Caki2 (cell line): ENCODE data around the gene MMP17. TPM values are rescaled to one million over a fixed set of nuclear protein-coding genes. Genes with fewer than 3 reads are reported as not detected.

Source experiments
- DNase-seq: peaks from one replicate; pipeline ENCODE4 v3.0.0-alpha.2; 2015; ENCODE audit warnings: low read depth
- in situ Hi-C: cut with HindIII; loops from 2 replicates; pipeline ENCODE4 v1.10.0; 2016; ENCODE audit warnings: low sequenced_read_pairs, low pct_unique_long_range_greater_than_20kb, mixed read lengths
- total RNA-seq: library from RNA; depleted of rRNA; stranded (reverse); fragments of >200 nt; shearing (Covaris generic); gene quantifications from 2 replicates; pipeline ENCODE4 v1.2.3, GENCODE V29; 2014; ENCODE audit warnings: low replicate concordance

MMP17 gene
- total RNA-seq, 1 experiment from 2014 or later: 1.0 TPM

DNA sequence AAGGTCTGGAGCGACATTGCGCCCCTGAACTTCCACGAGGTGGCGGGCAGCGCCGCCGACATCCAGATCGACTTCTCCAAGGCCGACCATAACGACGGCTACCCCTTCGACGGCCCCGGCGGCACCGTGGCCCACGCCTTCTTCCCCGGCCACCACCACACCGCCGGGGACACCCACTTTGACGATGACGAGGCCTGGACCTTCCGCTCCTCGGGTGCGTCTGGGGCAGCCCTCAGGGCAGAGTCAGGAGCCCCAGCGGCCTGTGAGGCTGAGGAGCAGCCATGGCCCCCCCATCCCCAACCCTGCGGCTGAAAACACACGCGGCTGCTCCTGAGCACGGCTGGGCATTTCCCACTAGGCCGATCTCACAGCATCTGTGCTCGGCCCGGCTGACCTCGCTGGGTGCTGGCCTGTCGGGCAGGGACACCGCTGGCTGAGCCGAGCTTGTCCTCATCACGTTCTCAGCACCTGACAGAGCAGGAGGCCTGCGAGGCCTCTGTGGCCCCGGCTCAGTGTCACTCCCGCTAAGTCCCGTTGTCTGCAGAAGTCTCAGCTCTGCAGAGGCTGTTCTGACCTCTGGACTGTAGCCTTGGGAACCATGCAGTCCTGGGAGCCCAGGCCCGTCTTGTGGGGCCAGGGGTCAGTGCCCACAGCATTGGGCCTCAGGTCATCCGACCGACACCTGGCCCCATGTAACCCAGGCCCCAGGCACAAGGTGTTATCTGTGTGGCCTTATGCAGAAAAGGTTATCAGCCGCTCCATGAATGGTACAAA is 12.6 kb downstream of the MMP17 start:
- in situ Hi-C loops: no loop called here
- DNase-seq: no peak

DNA sequence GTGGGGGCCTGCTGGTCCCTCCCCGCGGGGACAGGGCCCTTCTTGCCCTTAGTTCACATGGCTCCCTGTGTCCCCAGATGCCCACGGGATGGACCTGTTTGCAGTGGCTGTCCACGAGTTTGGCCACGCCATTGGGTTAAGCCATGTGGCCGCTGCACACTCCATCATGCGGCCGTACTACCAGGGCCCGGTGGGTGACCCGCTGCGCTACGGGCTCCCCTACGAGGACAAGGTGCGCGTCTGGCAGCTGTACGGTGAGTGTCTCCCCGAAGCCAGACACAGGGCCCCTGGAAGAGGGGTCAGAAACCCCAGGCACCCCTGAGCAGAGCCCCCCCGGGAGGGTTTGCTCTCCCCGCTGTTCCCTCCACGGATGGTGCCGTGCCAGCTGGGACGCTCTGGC is 13.4 kb downstream of the MMP17 start:
- in situ Hi-C loops: no loop called here
- no peak for DNase-seq

DNA sequence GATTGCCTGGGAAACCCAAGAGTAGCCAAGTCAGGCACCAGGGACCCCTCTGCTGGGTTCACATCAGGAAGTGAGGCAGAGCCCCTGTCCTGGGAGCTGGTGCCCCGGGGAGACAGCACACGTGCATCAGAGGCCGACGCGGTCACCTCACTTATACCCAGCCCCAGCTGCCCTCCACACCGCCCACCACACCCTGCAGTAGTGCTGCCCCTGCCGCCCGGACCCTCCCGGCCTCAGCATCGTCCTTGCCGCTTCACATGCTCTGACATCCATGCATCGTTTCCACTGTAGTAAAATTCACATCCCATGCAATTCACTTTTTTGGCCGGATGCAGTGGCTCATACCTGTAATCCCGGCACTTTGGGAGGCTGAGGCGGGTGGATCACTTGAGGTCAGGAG is 14.0 kb downstream of the MMP17 start:
- in situ Hi-C loops: no loop called here
- DNase-seq: no peak

DNA sequence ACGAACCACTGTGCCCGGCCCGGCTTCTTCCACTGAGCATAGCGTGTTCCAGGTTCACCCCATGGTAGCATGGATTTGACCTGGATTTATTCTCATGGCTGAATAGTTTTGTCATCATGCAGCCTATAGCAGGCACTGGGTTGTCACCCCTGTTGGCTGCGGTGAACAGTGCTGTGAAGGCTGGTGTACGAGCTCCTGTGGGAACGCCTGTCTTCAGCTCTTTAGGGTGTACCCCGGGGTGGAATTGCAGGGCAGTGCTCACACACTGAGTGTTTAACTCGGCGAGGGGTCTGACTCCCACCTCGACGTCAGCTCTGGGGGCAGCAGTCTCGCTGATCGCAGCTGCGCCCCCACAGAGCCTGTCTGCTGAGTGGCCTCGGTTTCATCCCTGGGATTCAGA is 15.3 kb downstream of the MMP17 start:
- no peak for DNase-seq
- in situ Hi-C loops: no loop called here

DNA sequence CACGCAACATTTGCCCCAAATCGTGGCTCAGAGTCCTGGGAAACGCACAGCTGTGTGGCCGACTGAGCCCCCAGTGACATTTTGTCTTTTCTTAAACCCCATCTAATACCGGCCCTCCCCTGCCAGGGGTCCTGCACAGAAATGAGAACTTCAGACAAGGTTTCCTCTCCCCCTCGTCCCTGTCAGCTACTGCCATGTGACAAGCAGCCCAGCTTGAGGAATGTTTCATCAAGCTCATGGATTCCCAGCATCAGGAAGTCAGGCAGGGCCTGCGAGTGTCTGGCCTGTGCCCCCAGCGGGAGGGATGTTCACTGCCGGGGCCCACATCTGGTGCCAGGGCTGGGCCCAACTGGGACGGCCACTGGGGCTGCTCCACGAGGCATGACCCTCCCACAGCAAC is 15.9 kb downstream of the MMP17 start:
- in situ Hi-C loops: no loop called here
- no peak for DNase-seq

DNA sequence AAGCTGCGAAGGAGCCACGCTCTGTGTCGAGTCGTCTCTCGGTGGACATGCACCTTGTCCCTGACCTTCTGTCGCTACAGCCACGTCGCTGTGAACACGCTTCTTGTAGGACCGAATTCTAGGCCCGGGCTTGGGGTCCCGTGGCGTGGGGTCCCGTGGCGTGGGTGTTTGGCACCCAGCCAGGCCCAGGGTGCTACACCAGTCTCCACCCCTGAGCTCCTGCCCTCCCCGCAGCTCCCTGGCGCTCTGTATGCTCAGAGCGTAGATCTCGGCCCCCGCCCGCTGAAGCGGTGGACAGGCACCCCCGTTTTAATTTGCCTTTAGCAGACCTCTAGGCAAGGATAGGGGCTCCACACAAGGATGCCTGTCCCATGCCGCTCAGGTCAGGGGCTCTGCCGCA is 16.5 kb downstream of the MMP17 start:
- in situ Hi-C loops: no loop called here
- no peak for DNase-seq

DNA sequence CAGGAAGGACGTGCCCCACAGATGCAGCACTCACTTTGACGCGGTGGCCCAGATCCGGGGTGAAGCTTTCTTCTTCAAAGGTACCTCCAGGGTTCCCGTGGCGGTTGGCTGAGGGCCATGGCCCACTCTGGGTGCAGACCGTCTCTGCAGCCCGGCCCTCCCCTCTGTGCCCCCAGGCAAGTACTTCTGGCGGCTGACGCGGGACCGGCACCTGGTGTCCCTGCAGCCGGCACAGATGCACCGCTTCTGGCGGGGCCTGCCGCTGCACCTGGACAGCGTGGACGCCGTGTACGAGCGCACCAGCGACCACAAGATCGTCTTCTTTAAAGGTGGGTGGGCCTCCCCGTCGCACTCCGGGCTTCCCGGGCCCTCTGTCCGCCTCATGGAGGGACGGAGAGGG is 16.9 kb downstream of the MMP17 start:
- in situ Hi-C loops: no loop called here

DNA sequence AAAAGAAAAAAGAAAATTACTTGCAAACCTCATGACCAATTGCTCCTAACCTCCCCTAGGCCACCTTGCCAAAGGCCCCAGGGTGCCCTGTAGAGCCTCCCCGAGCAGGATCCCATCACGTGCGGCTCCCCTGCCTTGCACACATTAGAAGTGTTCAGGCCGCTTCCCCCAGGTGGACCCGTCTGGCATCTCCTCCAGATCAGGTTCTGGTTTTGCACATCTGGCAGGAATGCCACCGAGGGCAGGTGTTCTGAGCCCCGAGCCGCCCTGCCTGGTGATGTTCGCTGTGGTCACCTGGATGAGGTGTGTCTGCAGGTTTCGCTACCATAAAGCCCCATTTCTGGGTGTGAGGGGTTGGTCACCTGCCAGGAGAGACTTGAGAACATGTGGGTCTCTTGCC is 19.3 kb downstream of the MMP17 start:
- DNase-seq: no peak
- in situ Hi-C loops: no loop called here

More for the DNA sequence above, 16.9 kb downstream of the MMP17 start:
- no peak for DNase-seq

DNA sequence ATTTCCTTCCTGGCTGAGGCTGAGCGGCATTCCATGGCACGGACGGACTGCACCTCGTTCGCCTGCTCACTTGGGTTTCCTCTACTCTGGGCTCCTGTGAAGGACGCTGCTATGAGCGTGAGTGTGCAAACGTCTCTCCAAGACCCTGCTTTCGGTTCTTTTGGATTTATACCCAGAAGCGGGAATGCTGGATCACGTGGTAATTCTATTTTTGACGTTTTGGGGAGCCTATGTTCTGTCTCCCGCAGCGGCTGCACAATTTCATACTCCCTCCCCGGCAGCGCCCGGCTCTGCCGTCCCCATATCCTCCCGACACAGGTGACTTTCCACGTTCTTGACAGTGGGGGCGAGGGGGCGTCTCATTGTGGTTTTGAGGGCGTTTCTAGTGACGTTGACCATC is 20.6 kb downstream of the MMP17 start:
- DNase-seq: no peak
- in situ Hi-C loops: no loop called here

DNA sequence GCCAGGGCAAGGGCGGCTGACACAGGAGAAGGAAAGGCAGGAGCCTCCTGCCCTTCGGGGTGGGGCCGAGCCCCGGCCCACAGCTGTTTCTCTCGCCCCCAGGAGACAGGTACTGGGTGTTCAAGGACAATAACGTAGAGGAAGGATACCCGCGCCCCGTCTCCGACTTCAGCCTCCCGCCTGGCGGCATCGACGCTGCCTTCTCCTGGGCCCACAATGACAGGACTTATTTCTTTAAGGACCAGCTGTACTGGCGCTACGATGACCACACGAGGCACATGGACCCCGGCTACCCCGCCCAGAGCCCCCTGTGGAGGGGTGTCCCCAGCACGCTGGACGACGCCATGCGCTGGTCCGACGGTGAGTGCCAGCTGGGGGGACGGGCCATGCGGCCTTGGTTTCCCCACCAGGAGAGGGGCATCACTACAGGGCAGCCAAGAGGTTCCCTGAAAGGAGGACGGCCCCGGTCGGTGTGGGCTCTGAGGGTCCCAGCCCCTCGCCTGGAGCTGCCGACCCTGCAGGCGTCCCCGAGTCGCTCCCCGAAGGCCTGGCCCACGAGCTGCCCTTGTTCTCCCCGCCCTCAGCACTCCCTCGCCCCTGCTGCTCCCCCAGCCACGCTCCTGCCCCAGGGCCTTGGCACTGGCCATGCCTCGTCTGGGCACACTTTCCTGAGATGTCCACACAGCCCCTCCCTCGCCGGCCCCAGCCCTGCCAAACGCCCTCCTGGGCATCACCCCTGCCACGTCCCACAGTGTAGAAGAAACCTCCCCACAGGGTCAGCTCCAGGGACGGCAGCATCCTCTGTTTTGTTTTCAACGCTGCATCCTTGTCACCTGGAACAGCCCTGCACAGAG is 21.7 kb downstream of the MMP17 start:
- DNase-seq: no peak
- in situ Hi-C loops: no loop called here

DNA sequence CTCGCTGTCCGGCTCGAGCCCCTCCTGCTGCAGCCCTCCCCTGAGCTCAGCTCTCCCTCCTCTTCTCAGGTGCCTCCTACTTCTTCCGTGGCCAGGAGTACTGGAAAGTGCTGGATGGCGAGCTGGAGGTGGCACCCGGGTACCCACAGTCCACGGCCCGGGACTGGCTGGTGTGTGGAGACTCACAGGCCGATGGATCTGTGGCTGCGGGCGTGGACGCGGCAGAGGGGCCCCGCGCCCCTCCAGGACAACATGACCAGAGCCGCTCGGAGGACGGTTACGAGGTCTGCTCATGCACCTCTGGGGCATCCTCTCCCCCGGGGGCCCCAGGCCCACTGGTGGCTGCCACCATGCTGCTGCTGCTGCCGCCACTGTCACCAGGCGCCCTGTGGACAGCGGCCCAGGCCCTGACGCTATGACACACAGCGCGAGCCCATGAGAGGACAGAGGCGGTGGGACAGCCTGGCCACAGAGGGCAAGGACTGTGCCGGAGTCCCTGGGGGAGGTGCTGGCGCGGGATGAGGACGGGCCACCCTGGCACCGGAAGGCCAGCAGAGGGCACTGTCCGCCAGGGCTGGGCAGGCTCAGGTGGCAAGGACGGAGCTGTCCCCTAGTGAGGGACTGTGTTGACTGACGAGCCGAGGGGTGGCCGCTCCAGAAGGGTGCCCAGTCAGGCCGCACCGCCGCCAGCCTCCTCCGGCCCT is 22.8 kb downstream of the MMP17 start:
- DNase-seq: no peak
- in situ Hi-C loops: no loop called here

DNA sequence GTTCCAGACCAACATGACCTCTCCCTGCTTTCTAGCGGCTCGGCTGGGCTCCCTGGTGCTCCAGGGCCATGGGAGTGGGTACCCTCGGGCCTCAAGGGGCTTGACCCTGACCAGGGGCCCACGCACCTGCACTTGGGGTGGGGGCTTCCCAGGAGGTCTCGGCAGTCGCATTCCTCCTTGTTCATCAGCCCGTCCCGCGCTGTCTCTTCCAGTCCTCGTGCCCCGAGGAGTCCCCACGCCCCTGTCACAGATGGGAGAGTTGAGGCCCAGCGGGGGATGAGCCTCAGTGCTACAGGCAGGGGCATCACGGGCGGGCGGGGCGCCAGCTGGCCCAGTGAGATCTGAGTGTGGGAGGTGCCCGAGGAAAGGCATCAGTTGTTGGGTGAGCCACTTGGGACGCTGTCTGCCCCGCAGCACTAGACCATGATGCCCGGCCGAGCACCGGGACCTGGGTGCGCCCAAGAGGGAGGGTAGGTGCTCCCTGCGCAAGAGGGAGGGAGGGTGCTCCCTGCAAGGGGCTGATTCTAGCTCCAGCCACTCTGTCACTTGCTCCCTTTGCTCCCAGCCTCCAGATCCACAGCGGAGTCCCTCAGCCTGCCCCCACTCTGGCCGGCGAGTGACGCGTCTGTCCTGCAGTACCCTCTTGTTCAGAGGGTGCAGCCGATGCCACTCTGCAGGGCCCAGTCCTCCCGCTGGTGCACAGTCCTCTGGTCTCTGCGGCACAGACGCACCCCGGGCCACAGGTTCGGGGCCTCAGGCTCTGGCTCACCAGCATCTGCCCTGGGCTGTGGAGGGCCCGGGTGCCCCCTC is 23.8 kb downstream of the MMP17 start:
- in situ Hi-C loops: no loop called here
- no peak for DNase-seq

DNA sequence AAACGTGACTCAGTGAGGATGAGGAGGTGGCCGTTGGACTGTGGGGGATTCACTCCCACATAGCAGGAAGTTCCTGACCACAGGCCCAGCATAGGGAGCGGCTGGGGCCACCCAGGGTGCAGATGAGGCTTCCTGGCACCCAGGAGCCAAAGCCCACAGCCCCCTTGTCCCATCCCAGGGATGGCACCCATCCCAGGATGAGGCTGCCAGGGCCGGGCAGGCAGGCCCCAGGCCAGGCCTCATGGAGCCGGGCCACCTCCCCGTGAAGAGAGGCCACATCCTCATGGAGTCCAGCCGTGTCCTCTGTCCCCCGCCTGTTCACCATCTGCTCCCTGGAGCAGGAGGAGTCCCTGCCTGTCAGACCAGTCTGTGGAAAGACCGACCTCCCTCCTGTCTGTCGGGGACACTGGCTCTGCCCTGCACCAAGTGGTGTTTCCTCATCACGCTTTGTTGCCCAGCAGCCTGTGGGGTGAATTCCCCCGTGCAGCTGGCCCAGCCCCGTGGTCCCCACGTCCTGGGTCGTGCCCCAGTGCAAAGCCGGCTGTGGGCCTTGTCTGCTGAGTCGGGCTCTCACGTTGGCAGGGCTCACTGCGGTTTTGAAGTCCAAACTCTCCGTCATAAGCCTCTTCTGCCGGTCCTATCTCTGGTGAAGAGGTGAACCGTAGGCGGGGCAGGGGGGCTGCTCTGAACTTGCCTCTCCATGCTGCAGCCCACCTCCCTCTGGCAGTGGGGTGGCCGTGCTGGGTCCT is 24.5 kb downstream of the MMP17 start:
- no peak for DNase-seq
- in situ Hi-C loops: no loop called here

DNA sequence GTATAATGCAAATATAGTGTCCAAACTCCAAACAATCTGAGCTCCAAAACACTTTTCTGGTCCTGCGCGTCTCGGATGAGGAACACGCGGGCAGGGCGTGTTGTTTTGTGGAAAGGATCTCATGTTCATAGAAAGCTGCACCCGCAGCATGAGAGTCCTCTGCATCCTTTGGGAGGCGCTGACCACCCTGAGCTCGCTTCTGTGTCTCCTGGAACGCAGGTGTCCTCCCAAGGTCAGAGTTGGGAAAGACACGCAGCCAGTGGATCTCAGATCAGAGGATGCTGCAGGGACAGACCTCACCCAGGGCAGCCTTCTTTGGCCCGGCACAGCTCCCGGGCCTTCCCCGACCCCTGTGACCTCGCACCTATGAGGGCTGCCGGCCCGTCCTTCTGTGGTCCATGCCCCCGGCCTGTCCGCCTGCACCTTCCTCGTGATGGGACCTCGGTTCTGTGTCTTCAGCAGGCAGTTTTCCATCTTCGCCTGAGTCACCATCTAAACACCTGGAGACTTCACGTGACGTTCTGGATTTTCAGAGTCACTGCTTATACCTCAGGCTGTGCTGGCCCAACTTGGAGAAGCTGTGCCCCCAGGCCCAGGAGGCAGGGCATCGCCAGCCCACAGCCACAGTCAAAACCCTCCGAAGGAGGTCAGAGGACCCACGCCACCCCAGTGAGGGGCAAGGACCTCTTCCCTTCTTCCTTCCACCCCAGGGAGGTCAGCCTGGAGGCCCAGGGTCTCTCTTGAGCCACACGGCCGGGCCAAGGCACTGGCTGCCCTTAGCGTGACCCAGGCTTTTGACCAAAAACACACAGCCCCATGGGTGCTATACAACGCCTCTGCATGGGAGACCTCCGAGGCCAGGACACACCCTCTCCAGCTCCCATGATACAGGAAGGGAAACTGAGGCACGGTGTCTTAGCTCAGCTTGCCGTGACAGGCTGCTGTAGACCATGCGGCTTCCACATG is 25.9 kb downstream of the MMP17 start:
- DNase-seq: no peak
- in situ Hi-C loops: no loop called here

DNA sequence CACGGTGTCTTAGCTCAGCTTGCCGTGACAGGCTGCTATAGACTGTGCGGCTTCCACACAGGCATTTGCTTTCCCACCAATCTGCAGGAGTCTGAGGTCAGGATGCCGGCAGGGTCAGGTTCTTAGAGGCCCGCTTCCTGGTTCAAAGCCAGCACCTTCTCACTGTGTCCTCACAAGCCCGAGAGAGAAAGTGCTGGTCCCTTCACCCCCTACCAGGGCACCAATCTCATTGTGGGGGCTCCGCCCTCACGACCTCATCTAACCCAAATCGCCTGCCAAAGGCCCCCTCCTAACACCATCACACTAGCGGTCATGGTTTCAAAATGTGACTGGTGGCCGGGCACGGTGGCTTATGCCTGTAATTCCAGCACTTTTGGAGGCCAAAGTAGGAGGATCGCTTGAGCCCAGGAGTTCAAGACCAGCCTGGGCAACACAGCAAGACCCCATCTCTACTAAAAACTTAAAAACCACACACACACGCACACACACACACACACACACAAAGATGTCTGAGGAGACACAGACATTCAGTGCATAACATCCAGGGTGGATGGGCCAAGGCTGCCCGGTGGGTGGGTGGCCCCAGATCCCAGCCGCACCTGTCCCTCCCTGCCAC is 26.8 kb downstream of the MMP17 start:
- DNase-seq: no peak
- in situ Hi-C loops: no loop called here

DNA sequence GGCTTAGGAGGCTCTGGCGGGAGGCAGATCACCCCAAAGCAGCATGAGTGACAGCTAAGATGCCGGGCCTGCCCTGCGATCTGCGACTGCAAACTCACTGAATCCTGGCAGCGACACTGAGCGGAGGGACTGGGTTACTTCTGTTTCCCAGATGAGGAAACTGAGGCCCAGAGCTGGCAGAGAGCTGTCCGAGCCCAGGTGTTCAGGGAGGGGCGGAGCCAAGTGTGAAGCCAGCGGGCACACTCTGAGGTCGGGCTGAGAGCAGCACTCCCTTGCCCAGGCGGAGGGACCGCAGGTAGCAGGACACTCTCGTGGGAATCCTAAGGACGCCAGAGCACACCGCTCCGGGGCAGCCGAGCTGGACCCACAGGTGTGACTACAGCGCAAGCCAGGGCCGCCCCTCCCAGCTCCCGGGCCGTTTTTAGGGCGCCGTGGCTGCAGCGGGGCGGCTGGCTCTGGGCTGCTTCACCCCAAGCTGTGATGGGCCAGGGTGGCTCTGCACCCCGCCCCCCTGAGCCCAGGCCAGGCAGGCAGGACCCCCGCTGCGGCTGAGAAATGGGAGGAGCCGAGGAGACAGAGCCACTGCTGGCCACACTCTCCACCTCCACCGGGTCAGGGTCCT is 27.4 kb downstream of the MMP17 start:
- in situ Hi-C loops: no loop called here
- DNase-seq: no peak
